KOPT-K1 (cell line): Measurements from ENCODE around the gene SELENOV.

Experiments used
- H3K27ac ChIP-seq: fragments of 200-600 bp; sonication (generic); 2 replicates; pipeline ENCODE4 v1.5.1; 2016; ENCODE audit warnings: antibody characterized with exemption, mild to moderate bottlenecking, low read depth, low read length; ENCODE audit not compliant: poor library complexity, severe bottlenecking
- H3K36me3 ChIP-seq: fragments of 200-600 bp; sonication (generic); 2 replicates; pipeline ENCODE4 v1.5.1; 2017; ENCODE audit warnings: antibody characterized with exemption, mild to moderate bottlenecking, low read length, moderate library complexity; ENCODE audit not compliant: insufficient read depth
- H3K9me3 ChIP-seq: fragments of 200-600 bp; sonication (generic); 2 replicates; pipeline ENCODE4 v1.5.1; 2017; ENCODE audit warnings: antibody characterized with exemption, low read length, mild to moderate bottlenecking; ENCODE audit not compliant: insufficient read depth, poor library complexity, severe bottlenecking

SELENOV gene

GRCh38 chr19:39553082-39553652 is 38.2 kb downstream of the SELENOV start:
- Histone ChIP-seq H3K36me3 (no peaks in the 10 kb centered on the region), H3K9me3 (no peaks in the 10 kb centered on the region), H3K27ac (no peak overlapping the region)

GRCh38 chr19:39554701-39555311 is 39.9 kb downstream of the SELENOV start:
- Histone ChIP-seq H3K36me3 (no peaks in the 10 kb centered on the region), H3K27ac (no peak overlapping the region), H3K9me3 (no peaks in the 10 kb centered on the region)

GRCh38 chr19:39555883-39556282 is 40.9 kb downstream of the SELENOV start:
- Histone ChIP-seq H3K36me3 (no peaks in the 10 kb centered on the region), H3K27ac (no peak overlapping the region), H3K9me3 (no peaks in the 10 kb centered on the region)

- peak overlapping the region; percentile 29 for H3K27ac ChIP-seq
- no peaks in the 10 kb centered on the region for H3K36me3 ChIP-seq
- no peaks in the 10 kb centered on the region for H3K9me3 ChIP-seq
Observed at GRCh38 chr19:39557811-39558623, 43.1 kb downstream of the SELENOV start.

- Histone ChIP-seq H3K9me3 (no peaks in the 10 kb centered on the region), H3K27ac (no peak overlapping the region), H3K36me3 (no peaks in the 10 kb centered on the region)
Observed at GRCh38 chr19:39558624-39559117, 43.7 kb downstream of the SELENOV start.

GRCh38 chr19:39563408-39563807 is 48.5 kb downstream of the SELENOV start:
- Histone ChIP-seq H3K27ac (no peak overlapping the region), H3K36me3 (no peaks in the 10 kb centered on the region), H3K9me3 (no peaks in the 10 kb centered on the region)

GRCh38 chr19:39566064-39566463 is 51.1 kb downstream of the SELENOV start:
- Histone ChIP-seq H3K9me3 (no peaks in the 10 kb centered on the region), H3K27ac (no peak overlapping the region), H3K36me3 (no peaks in the 10 kb centered on the region)

- H3K9me3 ChIP-seq: no peaks in the 10 kb centered on the region
- no peaks in the 10 kb centered on the region for H3K36me3 ChIP-seq
- H3K27ac ChIP-seq: no peak overlapping the region
Observed at GRCh38 chr19:39568604-39569003, 53.7 kb downstream of the SELENOV start.
